ENCODE data around the gene SETDB2. TPM values are rescaled to one million over a fixed set of nuclear protein-coding genes. Genes with fewer than 3 reads are reported as not detected.

Gene SETDB2
- total RNA-seq, 1 donor from 2014 or later: 7.7 TPM

DNA sequence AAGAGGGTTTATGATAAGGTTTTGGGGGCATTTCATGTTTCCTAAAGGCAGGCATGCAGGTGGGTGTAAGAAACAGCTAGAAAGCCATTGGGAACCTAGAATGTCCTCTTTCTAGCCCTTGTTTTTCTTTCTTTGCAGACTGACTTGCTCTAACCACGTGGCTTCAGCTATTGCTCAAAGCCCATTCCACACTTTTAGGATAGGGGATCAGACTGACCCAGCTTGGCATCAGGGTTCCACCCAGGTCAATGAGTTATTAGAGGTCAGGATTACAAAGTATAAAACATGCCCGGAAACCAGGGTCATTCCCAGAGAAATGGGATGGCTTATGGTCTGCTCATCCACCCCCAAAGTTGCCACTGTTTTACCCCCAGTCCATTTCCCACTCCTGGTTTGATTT, 68.5 kb downstream of the SETDB2 start:
- DNase-seq: no peak
- no peaks in the 10 kb centered on the region for H3K4me1 Mint-ChIP-seq (ENCODE audit: low read depth, unreplicated experiment)
- H3K9me3 Mint-ChIP-seq (ENCODE audit: unreplicated experiment): peaks cover 2% of the 10 kb centered on the region
- H3K36me3 Mint-ChIP-seq (ENCODE audit: unreplicated experiment): no peaks in the 10 kb centered on the region
- TF ChIP-seq, protein P1, sequence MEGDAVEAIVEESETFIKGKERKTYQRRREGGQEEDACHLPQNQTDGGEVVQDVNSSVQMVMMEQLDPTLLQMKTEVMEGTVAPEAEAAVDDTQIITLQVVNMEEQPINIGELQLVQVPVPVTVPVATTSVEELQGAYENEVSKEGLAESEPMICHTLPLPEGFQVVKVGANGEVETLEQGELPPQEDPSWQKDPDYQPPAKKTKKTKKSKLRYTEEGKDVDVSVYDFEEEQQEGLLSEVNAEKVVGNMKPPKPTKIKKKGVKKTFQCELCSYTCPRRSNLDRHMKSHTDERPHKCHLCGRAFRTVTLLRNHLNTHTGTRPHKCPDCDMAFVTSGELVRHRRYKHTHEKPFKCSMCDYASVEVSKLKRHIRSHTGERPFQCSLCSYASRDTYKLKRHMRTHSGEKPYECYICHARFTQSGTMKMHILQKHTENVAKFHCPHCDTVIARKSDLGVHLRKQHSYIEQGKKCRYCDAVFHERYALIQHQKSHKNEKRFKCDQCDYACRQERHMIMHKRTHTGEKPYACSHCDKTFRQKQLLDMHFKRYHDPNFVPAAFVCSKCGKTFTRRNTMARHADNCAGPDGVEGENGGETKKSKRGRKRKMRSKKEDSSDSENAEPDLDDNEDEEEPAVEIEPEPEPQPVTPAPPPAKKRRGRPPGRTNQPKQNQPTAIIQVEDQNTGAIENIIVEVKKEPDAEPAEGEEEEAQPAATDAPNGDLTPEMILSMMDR (IDR thresholded peaks at IDR 0.05; ENCODE audit: partially characterized antibody, unreplicated experiment): no peak
- no peaks in the 10 kb centered on the region for H3K27me3 Mint-ChIP-seq (ENCODE audit: unreplicated experiment)
- H3K4me3 Mint-ChIP-seq (ENCODE audit: unreplicated experiment): no peak overlapping the region
- no peak overlapping the region for H3K27ac Mint-ChIP-seq (ENCODE audit: unreplicated experiment)

DNA sequence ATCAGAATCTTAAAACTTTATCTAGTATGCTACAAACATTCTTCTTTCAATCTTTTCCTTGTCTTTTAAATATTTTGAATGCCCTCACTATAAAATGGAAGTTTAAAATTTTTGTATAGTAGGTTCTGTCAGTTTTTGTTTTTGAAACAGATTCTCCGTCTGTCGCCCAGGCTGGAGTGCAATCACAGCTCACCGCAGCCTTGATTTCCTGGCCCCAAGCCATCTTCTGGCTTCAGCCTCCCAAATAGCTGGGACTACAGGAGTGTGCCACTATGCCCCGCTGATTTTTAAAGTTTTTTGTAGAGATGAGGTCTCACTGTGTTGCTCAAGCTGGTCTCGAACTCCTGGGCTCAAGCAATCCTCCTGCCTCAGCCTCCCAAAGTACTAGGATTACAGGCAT, 72.4 kb downstream of the SETDB2 start:
- Mint-ChIP-seq H3K4me1 (ENCODE audit: low read depth, unreplicated experiment) (no peaks in the 10 kb centered on the region), H3K4me3 (ENCODE audit: unreplicated experiment) (no peak overlapping the region), H3K36me3 (ENCODE audit: unreplicated experiment) (no peaks in the 10 kb centered on the region), H3K27ac (ENCODE audit: unreplicated experiment) (no peak overlapping the region), H3K9me3 (ENCODE audit: unreplicated experiment) (no peaks in the 10 kb centered on the region), H3K27me3 (ENCODE audit: unreplicated experiment) (no peaks in the 10 kb centered on the region)
- no peak for DNase-seq
- TF ChIP-seq, protein P1 (IDR thresholded peaks at IDR 0.05; ENCODE audit: partially characterized antibody, unreplicated experiment): no peak

DNA sequence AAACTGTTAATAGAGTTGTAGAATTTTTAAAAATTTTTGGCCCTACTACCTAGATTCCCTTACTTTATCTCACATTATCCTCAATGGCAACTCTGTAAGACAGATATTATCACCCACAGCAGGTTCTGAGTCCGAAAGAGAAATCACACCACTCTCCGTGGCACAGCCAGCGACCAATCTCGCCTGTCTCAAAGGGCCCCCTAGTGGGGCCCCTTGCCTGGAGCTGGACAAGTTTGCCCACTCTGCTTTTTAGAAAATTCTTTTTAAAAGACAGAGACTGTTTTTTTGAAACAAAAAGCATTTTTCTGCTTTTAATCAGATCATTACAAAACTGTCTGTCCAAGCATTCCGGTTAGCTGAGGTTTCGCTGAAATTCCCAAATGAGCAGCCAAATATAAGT, 73.4 kb downstream of the SETDB2 start:
- H3K36me3 Mint-ChIP-seq (ENCODE audit: unreplicated experiment): no peaks in the 10 kb centered on the region
- no peak for DNase-seq
- H3K4me3 Mint-ChIP-seq (ENCODE audit: unreplicated experiment): no peak overlapping the region
- TF ChIP-seq, protein P1 (IDR thresholded peaks at IDR 0.05; ENCODE audit: partially characterized antibody, unreplicated experiment): no peak
- no peaks in the 10 kb centered on the region for H3K4me1 Mint-ChIP-seq (ENCODE audit: low read depth, unreplicated experiment)
- no peak overlapping the region for H3K27ac Mint-ChIP-seq (ENCODE audit: unreplicated experiment)
- no peaks in the 10 kb centered on the region for H3K9me3 Mint-ChIP-seq (ENCODE audit: unreplicated experiment)
- no peaks in the 10 kb centered on the region for H3K27me3 Mint-ChIP-seq (ENCODE audit: unreplicated experiment)

DNA sequence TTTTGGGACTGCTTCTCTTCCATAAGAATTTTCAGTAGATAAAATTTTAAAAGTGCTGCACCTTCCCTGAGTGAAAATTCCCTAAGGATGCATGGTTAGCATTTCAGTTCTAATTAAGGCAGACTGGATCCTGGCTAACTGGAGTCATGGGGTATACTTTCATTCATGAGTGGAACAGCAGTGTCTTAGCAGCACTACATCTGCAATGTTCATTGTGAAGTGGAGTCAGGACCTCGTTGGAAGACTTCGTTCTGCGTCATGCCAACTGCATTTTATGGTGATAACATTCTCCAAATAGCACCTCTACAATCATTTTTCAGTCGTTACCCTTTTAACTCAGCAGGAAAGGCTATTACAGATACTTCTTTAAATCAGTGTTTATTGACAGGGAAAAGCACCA, 77.2 kb downstream of the SETDB2 start:
- no peak overlapping the region for H3K27ac Mint-ChIP-seq (ENCODE audit: unreplicated experiment)
- no peaks in the 10 kb centered on the region for H3K27me3 Mint-ChIP-seq (ENCODE audit: unreplicated experiment)
- TF ChIP-seq, protein P1 (IDR thresholded peaks at IDR 0.05; ENCODE audit: partially characterized antibody, unreplicated experiment): no peak
- H3K36me3 Mint-ChIP-seq (ENCODE audit: unreplicated experiment): no peaks in the 10 kb centered on the region
- H3K9me3 Mint-ChIP-seq (ENCODE audit: unreplicated experiment): no peaks in the 10 kb centered on the region
- no peak overlapping the region for H3K4me3 Mint-ChIP-seq (ENCODE audit: unreplicated experiment)
- H3K4me1 Mint-ChIP-seq (ENCODE audit: low read depth, unreplicated experiment): no peaks in the 10 kb centered on the region
- no peak for DNase-seq

DNA sequence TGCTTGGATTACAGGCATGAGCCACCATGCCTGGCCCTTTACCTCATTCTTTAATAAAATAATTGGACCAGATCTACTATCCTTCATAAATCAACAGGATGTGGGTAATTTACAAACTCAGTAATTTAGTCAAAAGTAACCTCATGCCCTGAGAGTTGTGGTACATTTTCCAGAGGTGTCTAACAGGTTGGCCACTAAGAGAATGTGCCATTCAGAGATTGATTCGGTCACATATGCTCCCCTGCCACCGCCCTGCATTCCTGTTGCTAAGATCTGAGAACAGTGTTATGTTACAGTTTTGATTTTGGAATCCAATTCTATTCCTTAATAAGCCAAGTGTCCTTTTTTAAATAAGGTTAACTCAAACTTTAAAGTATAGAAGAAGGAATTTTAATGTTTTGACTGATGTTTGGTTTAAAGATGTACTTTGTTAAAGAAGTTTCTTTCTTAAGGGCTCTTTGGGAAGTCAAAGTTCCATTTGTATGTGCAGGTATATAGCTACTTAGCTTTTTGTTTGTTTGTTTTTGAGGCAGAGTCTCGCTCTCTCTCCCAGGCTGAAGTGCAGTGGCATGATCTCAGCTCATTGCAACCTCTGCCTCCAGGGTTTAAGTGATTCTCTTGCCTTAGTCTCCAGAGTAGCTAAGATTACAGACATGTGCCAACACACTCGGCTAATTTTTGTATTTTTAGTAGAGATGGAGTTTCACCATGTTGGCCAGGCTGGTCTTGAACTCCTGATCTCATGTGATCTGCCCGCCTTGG, 80.8 kb downstream of the SETDB2 start:
- DNase-seq: no peak
- H3K4me1 Mint-ChIP-seq (ENCODE audit: low read depth, unreplicated experiment): no peaks in the 10 kb centered on the region

More for the DNA sequence above, 80.8 kb downstream of the SETDB2 start:
- no peaks in the 10 kb centered on the region for H3K27me3 Mint-ChIP-seq (ENCODE audit: unreplicated experiment)
- H3K36me3 Mint-ChIP-seq (ENCODE audit: unreplicated experiment): no peaks in the 10 kb centered on the region
- H3K4me3 Mint-ChIP-seq (ENCODE audit: unreplicated experiment): no peak overlapping the region
- H3K9me3 Mint-ChIP-seq (ENCODE audit: unreplicated experiment): no peaks in the 10 kb centered on the region
- no peak overlapping the region for H3K27ac Mint-ChIP-seq (ENCODE audit: unreplicated experiment)
- TF ChIP-seq, protein P1 (IDR thresholded peaks at IDR 0.05; ENCODE audit: partially characterized antibody, unreplicated experiment): no peak

All from glutamatergic neuron (in vitro differentiated cells).